GM19240 (cell line): Measurements from ENCODE around the gene TLL2.

Experiments
- DNase-seq: peaks from one replicate; pipeline ENCODE4 v3.0.0; 2011; ENCODE audit warnings: low spot score; ENCODE audit not compliant: insufficient read length

The TLL2 gene

GRCh38 chr10:96507044-96507443, 6.7 kb downstream of the TLL2 start:
- DNase-seq: no peak

- no peak for DNase-seq
Observed at GRCh38 chr10:96505150-96506136, 8.3 kb downstream of the TLL2 start.

- DNase-seq: no peak
Observed at GRCh38 chr10:96502561-96503282, 11.0 kb downstream of the TLL2 start.

GRCh38 chr10:96501985-96502384, 11.7 kb downstream of the TLL2 start:
- DNase-seq: no peak

GRCh38 chr10:96500519-96500918, 13.2 kb downstream of the TLL2 start:
- no peak for DNase-seq

GRCh38 chr10:96500050-96500449, 13.7 kb downstream of the TLL2 start:
- DNase-seq: no peak

- DNase-seq: no peak
Observed at GRCh38 chr10:96497391-96497790, 16.3 kb downstream of the TLL2 start.

GRCh38 chr10:96496281-96496925, 17.3 kb downstream of the TLL2 start:
- no peak for DNase-seq

GRCh38 chr10:96495544-96495943, 18.2 kb downstream of the TLL2 start:
- no peak for DNase-seq

GRCh38 chr10:96494694-96495093, 19.0 kb downstream of the TLL2 start:
- DNase-seq: no peak

- no peak for DNase-seq
Observed at GRCh38 chr10:96493871-96494525, 19.7 kb downstream of the TLL2 start.

GRCh38 chr10:96493254-96493653, 20.5 kb downstream of the TLL2 start:
- no peak for DNase-seq

- DNase-seq: no peak
Observed at GRCh38 chr10:96491303-96491702, 22.4 kb downstream of the TLL2 start.

GRCh38 chr10:96488161-96488935, 25.4 kb downstream of the TLL2 start:
- no peak for DNase-seq

GRCh38 chr10:96482815-96483588, 30.7 kb downstream of the TLL2 start:
- no peak for DNase-seq

GRCh38 chr10:96478355-96478754, 35.4 kb downstream of the TLL2 start:
- no peak for DNase-seq

GRCh38 chr10:96473866-96474265, 39.9 kb downstream of the TLL2 start:
- DNase-seq: no peak

GRCh38 chr10:96470116-96470743, 43.5 kb downstream of the TLL2 start:
- peak; percentile 34 for DNase-seq

- DNase-seq: no peak
Observed at GRCh38 chr10:96468845-96469244, 44.9 kb downstream of the TLL2 start.
